IMR-90 (cell line): ENCODE data around the gene TP63. TPM values are rescaled to one million over a fixed set of nuclear protein-coding genes. Genes with fewer than 3 reads are reported as not detected.

Experiments used
- ATAC-seq: fragments of 200-7000 bp; cut with Tn5 transposase; 2 replicates; pipeline ENCODE4 v1.9.1; 2020; ENCODE audit warnings: low read depth, mild to moderate bottlenecking, moderate library complexity
- BruUV-seq: library from RNA; stranded (reverse); fragments of 400-500 nt; replicated peaks from 2 replicates; lab custom pipeline; 2021; lab: Mats Ljungman, UMichigan
- CTCF ChIA-PET: fragments of 300-600 bp; formaldehyde crosslinking; extraction: SDS; loops from one replicate; lab custom pipeline; 2021; ENCODE audit warnings: antibody characterized with exemption; lab: Yijun Ruan, JAX
- POLR2A ChIA-PET: fragments of 300-600 bp; sonication (Branson Sonifier 250); formaldehyde crosslinking; loops from one replicate; lab custom pipeline; 2022; ENCODE audit warnings: antibody characterized with exemption; ENCODE audit not compliant: unreplicated experiment; lab: Charles Lee
- DNase-seq: peaks from one replicate; pipeline ENCODE4 v3.0.0; 2013
- H2AFZ ChIP-seq: replicated peaks from 2 replicates; pipeline ENCODE3; 2013; ENCODE audit warnings: low read length, mild to moderate bottlenecking; ENCODE audit not compliant: poor library complexity
- H2AK5ac ChIP-seq: 2 replicates; pipeline ENCODE4 v1.6.1; 2013; ENCODE audit warnings: low read depth, low read length, inconsistent platforms
- H2AK9ac ChIP-seq: replicated peaks from 2 replicates; pipeline ENCODE3; 2013; ENCODE audit warnings: mild to moderate bottlenecking, low read depth, low read length, moderate library complexity; ENCODE audit not compliant: poor library complexity
- H2BK120ac ChIP-seq: 2 replicates; pipeline ENCODE4 v1.6.1; 2013; ENCODE audit warnings: low read depth, low read length, inconsistent platforms
- H2BK15ac ChIP-seq: 3 replicates; pipeline ENCODE4 v1.6.1; 2013; ENCODE audit warnings: low read depth, low read length, inconsistent platforms
- H2BK20ac ChIP-seq: 2 replicates; pipeline ENCODE4 v1.6.1; 2013; ENCODE audit warnings: low read depth, mild to moderate bottlenecking, inconsistent platforms, low read length, moderate library complexity
- H2BK5ac ChIP-seq: 2 replicates; pipeline ENCODE4 v1.6.1; 2013; ENCODE audit warnings: mild to moderate bottlenecking, low read depth, low read length, inconsistent platforms; ENCODE audit not compliant: poor library complexity, severe bottlenecking
- H3K14ac ChIP-seq: replicated peaks from 2 replicates; pipeline ENCODE4 v1.6.1; 2013; ENCODE audit warnings: low read depth, low read length, inconsistent platforms
- H3K18ac ChIP-seq: 2 replicates; pipeline ENCODE4 v1.6.1; 2013; ENCODE audit warnings: low read depth, low read length, control low read depth
- H3K23ac ChIP-seq: 2 replicates; pipeline ENCODE4 v1.6.1; 2013; ENCODE audit warnings: low read depth, low read length, inconsistent platforms
- H3K27ac ChIP-seq: 2 replicates; pipeline ENCODE4 v1.5.1; 2013; ENCODE audit warnings: mild to moderate bottlenecking, control low read depth, low read length; ENCODE audit not compliant: insufficient read depth
- H3K27me3 ChIP-seq: 2 replicates; pipeline ENCODE4 v1.6.1; 2013; ENCODE audit warnings: low read length; ENCODE audit not compliant: control insufficient read depth, insufficient read depth
- H3K36me3 ChIP-seq: 2 replicates; pipeline ENCODE4 v1.6.1; 2013; ENCODE audit warnings: low read length, mixed read lengths; ENCODE audit not compliant: control insufficient read depth, insufficient read depth
- H3K4ac ChIP-seq: 2 replicates; pipeline ENCODE4 v1.6.1; 2013; ENCODE audit warnings: low read depth, low read length, inconsistent platforms
- H3K4me1 ChIP-seq: 2 replicates; pipeline ENCODE4 v1.6.1; 2013; ENCODE audit warnings: low read length, mixed read lengths; ENCODE audit not compliant: control insufficient read depth, insufficient read depth
- H3K4me2 ChIP-seq: 2 replicates; pipeline ENCODE4 v1.6.1; 2013; ENCODE audit warnings: low read depth, mild to moderate bottlenecking, control low read depth, low read length, moderate library complexity
- H3K4me3 ChIP-seq: 2 replicates; pipeline ENCODE4 v1.5.1; 2013; ENCODE audit warnings: low read depth, mild to moderate bottlenecking, control low read depth, low read length, moderate library complexity; ENCODE audit not compliant: insufficient read depth
- H3K56ac ChIP-seq: 2 replicates; pipeline ENCODE4 v1.6.1; 2013; ENCODE audit warnings: low read length, inconsistent platforms; ENCODE audit not compliant: insufficient read depth; ENCODE audit errors: extremely low read depth
- H3K79me1 ChIP-seq, 2 experiments: 2 replicates each; pipeline ENCODE4 v1.6.1; 2013; ENCODE audit warnings: low read length in 2 of 2, inconsistent platforms in 1 of 2, low read depth in 1 of 2
- H3K9ac ChIP-seq: 2 replicates; pipeline ENCODE4 v1.6.1; 2013; ENCODE audit warnings: low read depth, low read length, control low read depth
- H3K9me1 ChIP-seq: 2 replicates; pipeline ENCODE4 v1.6.1; 2013; ENCODE audit warnings: low read length, inconsistent platforms; ENCODE audit not compliant: insufficient read depth
- H3K9me3 ChIP-seq: 2 replicates; pipeline ENCODE4 v1.6.1; 2013; ENCODE audit warnings: low read length; ENCODE audit not compliant: control insufficient read depth, insufficient read depth
- H4K20me1 ChIP-seq: 2 replicates; pipeline ENCODE4 v1.6.1; 2013; ENCODE audit warnings: low read length, inconsistent platforms; ENCODE audit not compliant: insufficient read depth
- H4K5ac ChIP-seq: 2 replicates; pipeline ENCODE4 v1.6.1; 2013; ENCODE audit warnings: mild to moderate bottlenecking, low read depth, low read length, control low read depth
- H4K8ac ChIP-seq, 2 experiments: 2 replicates each; pipeline ENCODE4 v1.6.1; 2013; ENCODE audit warnings: low read depth in 2 of 2, low read length in 2 of 2, control low read depth in 1 of 2, inconsistent platforms in 1 of 2
- H4K91ac ChIP-seq: 2 replicates; pipeline ENCODE4 v1.6.1; 2013; ENCODE audit warnings: low read depth, low read length, inconsistent platforms; ENCODE audit not compliant: insufficient read depth
- RAD21 ChIP-seq: IDR thresholded peaks from 2 replicates; pipeline ENCODE4 v1.6.1; 2012; ENCODE audit warnings: low read length, improper control_type of control experiment
- RFX5 ChIP-seq: IDR thresholded peaks from 2 replicates; pipeline ENCODE4 v1.8.0; 2012; ENCODE audit warnings: low read depth, mild to moderate bottlenecking, low read length, moderate library complexity
- SMC3 ChIP-seq: fragments of 150-350 bp; IDR thresholded peaks from 2 replicates; pipeline ENCODE4 v1.6.1; 2016; ENCODE audit warnings: low read depth, mild to moderate bottlenecking, antibody characterized with exemption, low read length, moderate library complexity
- WGBS, 2 experiments: methylation state at CpG; one replicate each; pipeline versions ENCODE4 v1.1.5 to v1.1.7; 2013; ENCODE audit warnings: missing lambda C conversion rate in 2 of 2; ENCODE audit not compliant: insufficient read length in 1 of 2; ENCODE audit errors: extremely low coverage in 2 of 2; 5-methylcytosine and 5-hydroxymethylcytosine counted together
- dilution Hi-C: fragments of 300-500 bp; cut with HindIII; formaldehyde crosslinking; loops from one replicate; pipeline ENCODE4 v1.14.3; 2018; ENCODE audit warnings: low sequenced_read_pairs; ENCODE audit not compliant: unreplicated experiment
- in situ Hi-C: fragments of 300-500 bp; cut with MboI; formaldehyde crosslinking; loops from 3 replicates; pipeline ENCODE4 v1.14.3; 2019; ENCODE audit warnings: low sequenced_read_pairs, inconsistent platforms, mixed read lengths
- intact Hi-C: fragments of 100-400 bp; cut with micrococcal nuclease; formaldehyde crosslinking; loops from 2 replicates; pipeline ENCODE4 v1.10.0; 2022
- polyA plus RNA-seq, 3 experiments: library from polyadenylated mRNA; depleted of rRNA; stranded (reverse); fragments of >200 nt; gene quantifications; 2 replicates each; pipeline ENCODE4 v1.2.3, GENCODE V29; 2012; ENCODE audit warnings: low replicate concordance in 1 of 3
- total RNA-seq: library from RNA; depleted of rRNA; stranded (reverse); fragments of >200 nt; gene quantifications from 2 replicates; pipeline ENCODE4 v1.2.3, GENCODE V29; 2012

Gene TP63
- total and polyA plus RNA-seq, 2 of the 4 experiments (the other 2 are of a cell fraction) = not detected

GRCh38 chr3:189586941-189587663 is 44.1 kb upstream of the TP63 start:
- Histone ChIP-seq H3K4me2 (no peak overlapping the region), H3K27me3 (no peaks in the 10 kb centered on the region), H3K9ac (no peak overlapping the region), H3K4ac (no peak overlapping the region), H3K36me3 (no peaks in the 10 kb centered on the region), H4K8ac (no peak overlapping the region), H3K4me1 (no peaks in the 10 kb centered on the region), H2BK20ac (no peak overlapping the region), H4K5ac (no peak overlapping the region), H3K9me1 (no peaks in the 10 kb centered on the region), H2BK5ac (no peak overlapping the region), H3K23ac (no peak overlapping the region), H3K79me1 (no peaks in the 10 kb centered on the region), H3K56ac (no peak overlapping the region), H2AK9ac (no peak overlapping the region), H4K20me1 (no peaks in the 10 kb centered on the region), H3K18ac (no peak overlapping the region), H3K27ac (no peak overlapping the region), H2AK5ac (no peak overlapping the region), H3K4me3 (no peak overlapping the region), H2BK15ac (no peak overlapping the region), H3K14ac (no peak overlapping the region), H2AFZ (no peak overlapping the region), H3K9me3 (no peaks in the 10 kb centered on the region), H4K91ac (no peak overlapping the region), H2BK120ac (no peak overlapping the region)
- TF ChIP-seq RFX5 = no peak
- no peak for TF ChIP-seq RAD21
- TF ChIP-seq SMC3 = no peak
- DNase-seq = no peak
- POLR2A ChIA-PET = no interaction called here
- no TSS peak for BruUV-seq
- dilution Hi-C loops = no loop called here
- no peak for ATAC-seq
- WGBS, 2 experiments = 60% methylated on average over 1 of the region's 7 CpGs; no CpG with 5 or more reads in 1 of the 2 experiments
- CTCF ChIA-PET = interaction anchor here (0.7 kb wide), 1 partner anchor 184 kb away, joined by 3 read pairs; no protein-coding TSS in a partner anchor
- in situ Hi-C loops = no loop called here
- intact Hi-C loops = no loop called here
